ENCODE results near the gene TPP2.

Gene TPP2

GRCh38 chr13:102696465-102696864 lies 99.7 kb downstream of the TPP2 start:
- H3K4me3 Mint-ChIP-seq, result no peak overlapping the region
- H3K9me3 Mint-ChIP-seq, result peaks cover 8% of the 10 kb centered on the region

DNA sequence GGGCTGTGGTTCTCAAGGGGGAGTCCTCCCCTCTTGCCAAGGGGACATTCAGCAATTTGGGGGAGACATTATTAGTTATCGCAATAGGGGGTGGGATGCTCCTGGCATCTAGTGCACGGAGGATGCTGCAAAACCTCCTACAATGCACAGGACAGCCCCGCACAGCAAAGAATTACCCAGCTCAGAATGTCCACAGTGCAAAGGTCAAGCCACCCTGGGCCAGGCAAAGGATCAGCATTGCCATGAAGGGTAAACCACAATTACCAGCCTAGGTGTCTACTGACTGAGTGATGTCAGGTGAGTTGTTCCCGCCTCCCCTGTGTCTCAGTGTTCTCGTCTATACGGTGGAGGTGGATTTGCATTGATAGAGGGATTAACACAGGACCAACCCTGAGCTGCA lies 100.5 kb downstream of the TPP2 start:
- Mint-ChIP-seq H3K36me3 (ENCODE audit: low read depth) (peaks cover 5% of the 10 kb centered on the region), H3K9me3 (peaks cover 8% of the 10 kb centered on the region), H3K27ac (no peak overlapping the region), H3K27me3 (ENCODE audit: low read depth) (peaks cover 3% of the 10 kb centered on the region), H3K4me3 (no peak overlapping the region), H3K4me1 (peaks cover 83% of the 10 kb centered on the region)
- TF ChIP-seq, protein P1, sequence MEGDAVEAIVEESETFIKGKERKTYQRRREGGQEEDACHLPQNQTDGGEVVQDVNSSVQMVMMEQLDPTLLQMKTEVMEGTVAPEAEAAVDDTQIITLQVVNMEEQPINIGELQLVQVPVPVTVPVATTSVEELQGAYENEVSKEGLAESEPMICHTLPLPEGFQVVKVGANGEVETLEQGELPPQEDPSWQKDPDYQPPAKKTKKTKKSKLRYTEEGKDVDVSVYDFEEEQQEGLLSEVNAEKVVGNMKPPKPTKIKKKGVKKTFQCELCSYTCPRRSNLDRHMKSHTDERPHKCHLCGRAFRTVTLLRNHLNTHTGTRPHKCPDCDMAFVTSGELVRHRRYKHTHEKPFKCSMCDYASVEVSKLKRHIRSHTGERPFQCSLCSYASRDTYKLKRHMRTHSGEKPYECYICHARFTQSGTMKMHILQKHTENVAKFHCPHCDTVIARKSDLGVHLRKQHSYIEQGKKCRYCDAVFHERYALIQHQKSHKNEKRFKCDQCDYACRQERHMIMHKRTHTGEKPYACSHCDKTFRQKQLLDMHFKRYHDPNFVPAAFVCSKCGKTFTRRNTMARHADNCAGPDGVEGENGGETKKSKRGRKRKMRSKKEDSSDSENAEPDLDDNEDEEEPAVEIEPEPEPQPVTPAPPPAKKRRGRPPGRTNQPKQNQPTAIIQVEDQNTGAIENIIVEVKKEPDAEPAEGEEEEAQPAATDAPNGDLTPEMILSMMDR (IDR thresholded peaks at IDR 0.05; ENCODE audit: unreplicated experiment in 3 of 3), result no peak

More at GRCh38 chr13:102696465-102696864, 99.7 kb downstream of the TPP2 start:
- Mint-ChIP-seq H3K27ac (no peak overlapping the region), H3K27me3 (ENCODE audit: low read depth) (peaks cover 3% of the 10 kb centered on the region), H3K36me3 (ENCODE audit: low read depth) (peaks cover 5% of the 10 kb centered on the region), H3K4me1 (peaks cover 89% of the 10 kb centered on the region)
- TF ChIP-seq, protein P1 (IDR thresholded peaks at IDR 0.05; ENCODE audit: unreplicated experiment in 3 of 3), result no peak

- Mint-ChIP-seq H3K4me1 (peaks cover 79% of the 10 kb centered on the region), H3K27ac (peak overlapping the region in 1 of 3 experiments; percentile 11), H3K9me3 (peaks cover 8% of the 10 kb centered on the region), H3K4me3 (peak overlapping the region in 1 of 3 experiments; percentile 20), H3K27me3 (ENCODE audit: low read depth) (peaks cover 3% of the 10 kb centered on the region), H3K36me3 (ENCODE audit: low read depth) (peaks cover 5% of the 10 kb centered on the region)
- TF ChIP-seq, protein P1 (IDR thresholded peaks at IDR 0.05; ENCODE audit: unreplicated experiment in 3 of 3), result no peak
These were observed 101.3 kb downstream of the TPP2 start for GRCh38 chr13:102697929-102698648.

- Mint-ChIP-seq H3K27me3 (ENCODE audit: low read depth) (peaks cover 3% of the 10 kb centered on the region), H3K27ac (peak overlapping the region in 1 of 3 experiments; percentile 11), H3K36me3 (ENCODE audit: low read depth) (peaks cover 5% of the 10 kb centered on the region), H3K9me3 (peaks cover 8% of the 10 kb centered on the region), H3K4me3 (peak overlapping the region in 1 of 3 experiments; percentile 20), H3K4me1 (peaks cover 79% of the 10 kb centered on the region)
- TF ChIP-seq, protein P1 (IDR thresholded peaks at IDR 0.05; ENCODE audit: unreplicated experiment in 3 of 3), result no peak
These were observed 101.8 kb downstream of the TPP2 start for GRCh38 chr13:102698649-102698980.

- peak overlapping the region; percentile 83 to 91 (median 88) for H3K27ac Mint-ChIP-seq
- H3K4me3 Mint-ChIP-seq, result peak overlapping the region in 1 of 3 experiments; percentile 33
- TF ChIP-seq, protein P1 (IDR thresholded peaks at IDR 0.05; ENCODE audit: unreplicated experiment in 3 of 3), result no peak
- peaks cover 79% of the 10 kb centered on the region for H3K4me1 Mint-ChIP-seq
- peaks cover 5% of the 10 kb centered on the region for H3K36me3 Mint-ChIP-seq (ENCODE audit: low read depth)
- peaks cover 8% of the 10 kb centered on the region for H3K9me3 Mint-ChIP-seq
- peaks cover 3% of the 10 kb centered on the region for H3K27me3 Mint-ChIP-seq (ENCODE audit: low read depth)
These were observed 102.7 kb downstream of the TPP2 start for GRCh38 chr13:102699504-102699903.
